Measurements from ENCODE around the gene MAP3K9. TPM values are rescaled to one million over a fixed set of nuclear protein-coding genes. Genes with fewer than 3 reads are reported as not detected.

MAP3K9 gene
- total RNA-seq, 1 experiment from 2014 or later = 3.5 TPM

DNA sequence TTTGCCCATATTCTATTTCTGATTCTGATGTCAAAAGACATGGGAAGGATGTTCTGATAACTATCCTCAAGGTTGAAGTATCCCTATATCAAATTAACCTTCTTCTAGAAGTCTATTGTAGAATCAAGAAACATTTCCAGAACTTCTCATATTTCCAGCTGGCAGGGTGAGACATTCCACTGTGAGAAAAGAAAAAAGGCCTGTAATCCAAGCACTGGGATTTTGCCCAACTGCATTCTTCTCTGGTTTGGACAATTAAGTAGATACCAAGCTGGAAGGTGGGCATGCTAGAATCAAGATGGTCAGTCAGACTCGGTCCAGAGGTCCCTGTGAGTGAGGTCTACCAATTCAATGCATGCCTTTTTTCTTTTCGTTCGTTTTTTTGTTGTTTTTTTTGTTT, 60.9 kb downstream of the MAP3K9 start:
- in situ Hi-C loops (cut with HindIII; ENCODE audit: low pct_unique_long_range_greater_than_20kb, low sequenced_read_pairs) = no loop called here
- no peak for DNase-seq (ENCODE audit: low read depth)

DNA sequence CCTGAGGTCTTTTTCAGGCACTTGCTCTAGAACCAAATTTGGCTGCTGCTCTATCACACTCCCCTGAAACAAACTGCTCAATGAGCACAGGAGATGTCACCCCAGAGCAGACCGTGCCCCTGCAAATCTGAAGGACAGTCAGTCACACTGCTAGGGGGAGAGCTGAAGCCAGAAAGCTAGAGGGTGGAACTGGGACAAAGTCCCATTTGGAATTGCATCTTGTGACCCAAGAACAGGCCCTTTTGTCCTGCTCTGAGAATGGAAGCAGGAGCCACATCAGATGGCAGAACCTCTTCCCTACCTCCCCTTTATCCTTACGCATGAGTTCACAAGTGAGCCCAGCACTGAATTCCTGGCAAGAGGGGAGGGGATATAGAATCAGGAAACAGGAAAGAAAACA, 64.7 kb downstream of the MAP3K9 start:
- in situ Hi-C loops (cut with HindIII; ENCODE audit: low pct_unique_long_range_greater_than_20kb, low sequenced_read_pairs) = no loop called here
- DNase-seq (ENCODE audit: low read depth) = no peak

DNA sequence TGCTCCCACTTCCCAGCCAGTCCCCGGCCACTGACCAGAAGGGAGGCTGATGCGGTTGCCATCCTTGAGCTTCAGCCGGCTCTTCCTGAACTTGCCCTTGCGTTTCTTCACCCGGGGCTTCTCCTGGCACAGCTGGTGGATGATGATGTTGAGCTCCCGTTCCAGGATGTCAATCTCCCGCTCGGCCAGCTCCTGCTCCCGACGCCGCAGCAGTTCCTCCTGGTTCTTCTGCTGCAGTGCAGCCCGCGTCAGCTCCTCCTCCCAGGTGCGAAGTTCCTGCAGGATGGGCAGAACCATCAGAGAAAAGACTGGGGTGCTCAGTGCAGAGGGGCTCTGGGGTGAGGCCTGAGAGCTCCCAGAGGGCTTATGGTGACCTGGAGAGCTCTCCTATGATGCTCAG, 67.0 kb downstream of the MAP3K9 start:
- DNase-seq (ENCODE audit: low read depth) = no peak
- in situ Hi-C loops (cut with HindIII; ENCODE audit: low pct_unique_long_range_greater_than_20kb, low sequenced_read_pairs) = no loop called here

DNA sequence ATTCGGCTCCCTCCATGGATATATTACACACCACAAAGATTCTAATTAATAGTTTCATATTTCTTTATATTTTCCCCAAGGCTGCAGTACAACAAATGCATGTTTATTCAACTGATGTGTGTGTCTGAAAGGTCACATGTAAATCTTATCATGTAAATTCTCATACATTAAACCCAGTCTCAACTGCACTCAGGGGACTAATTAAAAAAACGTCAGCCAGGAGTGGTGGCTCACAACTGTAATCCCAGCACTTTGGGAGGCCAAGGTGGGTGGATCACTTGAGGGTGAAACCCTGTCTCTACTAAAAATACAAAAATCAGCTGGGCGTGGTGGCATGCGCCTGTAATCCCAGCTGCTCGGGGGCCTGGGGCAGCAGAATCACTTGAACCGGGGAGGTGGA, 67.8 kb downstream of the MAP3K9 start:
- DNase-seq (ENCODE audit: low read depth) = no peak
- in situ Hi-C loops (cut with HindIII; ENCODE audit: low pct_unique_long_range_greater_than_20kb, low sequenced_read_pairs) = no loop called here

DNA sequence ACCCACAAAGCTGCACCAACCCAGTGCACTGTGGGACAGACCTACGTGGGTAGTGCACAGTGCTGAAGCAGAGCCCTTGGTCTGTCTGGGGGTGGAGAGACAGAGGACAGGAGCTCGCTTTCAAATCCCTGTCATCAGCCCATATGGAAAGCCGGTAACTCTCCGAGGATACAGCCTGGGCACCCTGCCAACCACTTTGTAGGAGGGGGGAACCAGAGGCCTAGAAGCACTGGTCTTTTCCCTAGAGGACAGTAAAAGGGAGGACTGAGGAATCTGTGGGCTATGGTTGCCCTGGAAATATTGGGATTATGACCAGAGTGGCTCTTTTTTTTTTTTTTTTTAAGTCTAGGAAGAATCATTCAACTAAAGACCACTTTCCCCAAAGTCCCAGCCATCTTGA, 74.3 kb downstream of the MAP3K9 start:
- DNase-seq (ENCODE audit: low read depth) = no peak
- in situ Hi-C loops (cut with HindIII; ENCODE audit: low pct_unique_long_range_greater_than_20kb, low sequenced_read_pairs) = no loop called here

- peak; percentile 19 for DNase-seq (ENCODE audit: low read depth)
- in situ Hi-C loops (cut with HindIII; ENCODE audit: low pct_unique_long_range_greater_than_20kb, low sequenced_read_pairs) = no loop called here
Measured at GRCh38 chr14:70731447-70732239, 77.7 kb downstream of the MAP3K9 start.

DNA sequence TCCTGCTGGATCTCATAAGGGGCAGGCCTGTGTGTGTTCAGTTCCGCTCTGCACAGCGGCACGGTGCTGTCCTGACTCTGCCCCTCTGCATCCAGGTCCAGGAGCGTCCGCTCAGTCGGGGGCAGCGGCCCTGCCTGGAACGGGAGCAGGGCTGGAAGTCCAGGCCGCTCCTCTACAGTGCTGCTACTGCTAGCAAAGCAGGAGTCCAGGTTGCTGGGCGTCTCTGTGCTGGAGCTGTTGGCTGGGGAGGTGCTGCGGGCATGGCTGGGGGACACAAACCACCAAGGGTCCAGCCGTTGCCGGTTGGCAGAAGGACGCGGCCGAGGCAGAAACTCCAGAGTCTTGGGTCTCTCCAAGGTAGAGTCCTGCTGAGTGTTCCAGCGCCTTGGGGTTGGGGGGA, 78.9 kb downstream of the MAP3K9 start:
- no peak for DNase-seq (ENCODE audit: low read depth)
- in situ Hi-C loops (cut with HindIII; ENCODE audit: low pct_unique_long_range_greater_than_20kb, low sequenced_read_pairs) = no loop called here

GRCh38 chr14:70726651-70727375, 82.5 kb downstream of the MAP3K9 start:
- in situ Hi-C loops (cut with HindIII; ENCODE audit: low pct_unique_long_range_greater_than_20kb, low sequenced_read_pairs) = no loop called here
- no peak for DNase-seq (ENCODE audit: low read depth)

- DNase-seq (ENCODE audit: low read depth) = no peak
- in situ Hi-C loops (cut with HindIII; ENCODE audit: low pct_unique_long_range_greater_than_20kb, low sequenced_read_pairs) = no loop called here
Measured at GRCh38 chr14:70724944-70725343, 84.4 kb downstream of the MAP3K9 start.

DNA sequence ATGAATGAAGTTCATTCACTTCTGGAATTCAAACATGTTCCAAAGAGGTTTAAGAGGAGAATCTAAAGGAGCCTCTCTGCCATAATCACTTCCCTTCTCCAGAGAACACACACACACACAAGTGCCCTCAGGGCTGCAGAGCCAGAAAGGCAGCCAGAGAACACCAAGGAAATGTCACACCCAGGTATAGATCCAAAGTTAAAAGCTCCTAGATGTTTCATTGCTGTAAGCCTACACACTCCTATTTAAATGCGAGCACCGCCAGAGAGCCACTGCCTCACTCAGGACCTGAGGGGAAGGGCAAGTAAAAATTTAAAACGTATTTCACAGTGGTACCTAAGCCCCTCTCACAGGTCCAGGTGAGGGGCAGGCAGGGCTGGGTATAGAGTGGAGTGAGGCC, 85.2 kb downstream of the MAP3K9 start:
- DNase-seq (ENCODE audit: low read depth) = no peak
- in situ Hi-C loops (cut with HindIII; ENCODE audit: low pct_unique_long_range_greater_than_20kb, low sequenced_read_pairs) = no loop called here

DNA sequence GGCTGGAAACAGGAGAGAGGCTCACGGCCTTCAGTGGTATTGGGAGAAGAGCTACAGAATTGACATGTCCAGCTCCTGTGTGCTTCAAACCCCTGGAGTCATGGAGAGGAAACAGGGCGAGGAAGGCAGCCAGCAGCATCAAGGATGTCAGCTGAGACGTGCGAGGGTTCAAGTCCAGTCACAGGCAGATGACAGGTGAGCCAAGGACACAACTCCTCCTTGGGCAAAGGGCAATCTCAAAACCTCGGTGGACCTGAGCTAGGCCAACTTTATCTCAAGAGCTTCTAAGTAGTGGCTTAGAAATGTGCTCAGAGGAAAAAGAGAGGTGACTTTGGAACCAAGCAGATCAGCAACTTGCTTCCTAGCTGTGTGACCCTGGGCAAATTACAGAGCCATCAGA, 86.0 kb downstream of the MAP3K9 start:
- in situ Hi-C loops (cut with HindIII; ENCODE audit: low pct_unique_long_range_greater_than_20kb, low sequenced_read_pairs) = no loop called here
- no peak for DNase-seq (ENCODE audit: low read depth)

- in situ Hi-C loops (cut with HindIII; ENCODE audit: low pct_unique_long_range_greater_than_20kb, low sequenced_read_pairs) = no loop called here
- DNase-seq (ENCODE audit: low read depth) = peak; percentile 19
Measured at GRCh38 chr14:70722418-70722817, 86.9 kb downstream of the MAP3K9 start.

GRCh38 chr14:70721542-70721941, 87.8 kb downstream of the MAP3K9 start:
- in situ Hi-C loops (cut with HindIII; ENCODE audit: low pct_unique_long_range_greater_than_20kb, low sequenced_read_pairs) = no loop called here
- DNase-seq (ENCODE audit: low read depth) = no peak

- in situ Hi-C loops (cut with HindIII; ENCODE audit: low pct_unique_long_range_greater_than_20kb, low sequenced_read_pairs) = no loop called here
- no peak for DNase-seq (ENCODE audit: low read depth)
Measured at GRCh38 chr14:70718383-70719118, 90.8 kb downstream of the MAP3K9 start.

DNA sequence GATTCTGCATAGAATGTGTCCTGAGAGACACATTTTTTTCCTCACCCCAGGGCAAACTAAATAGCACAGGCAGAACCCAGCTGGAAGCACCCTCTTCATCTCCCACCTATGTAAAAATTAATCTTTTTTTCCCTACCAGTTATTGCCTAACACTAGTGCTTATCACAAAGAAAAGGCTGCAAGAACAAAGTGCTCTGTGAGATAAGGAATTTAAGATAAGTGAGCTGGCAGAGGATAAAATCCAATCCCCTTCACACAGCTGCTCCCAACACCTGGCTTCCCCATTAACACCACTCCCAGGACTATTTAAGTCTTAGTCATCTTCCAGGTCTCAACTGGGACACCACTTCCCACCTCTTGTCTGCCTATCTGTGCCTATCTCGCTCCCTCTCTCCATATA, 92.4 kb downstream of the MAP3K9 start:
- no peak for DNase-seq (ENCODE audit: low read depth)
- in situ Hi-C loops (cut with HindIII; ENCODE audit: low pct_unique_long_range_greater_than_20kb, low sequenced_read_pairs) = no loop called here

- no peak for DNase-seq (ENCODE audit: low read depth)
- in situ Hi-C loops (cut with HindIII; ENCODE audit: low pct_unique_long_range_greater_than_20kb, low sequenced_read_pairs) = no loop called here
Measured at GRCh38 chr14:70716483-70716882, 92.8 kb downstream of the MAP3K9 start.

DNA sequence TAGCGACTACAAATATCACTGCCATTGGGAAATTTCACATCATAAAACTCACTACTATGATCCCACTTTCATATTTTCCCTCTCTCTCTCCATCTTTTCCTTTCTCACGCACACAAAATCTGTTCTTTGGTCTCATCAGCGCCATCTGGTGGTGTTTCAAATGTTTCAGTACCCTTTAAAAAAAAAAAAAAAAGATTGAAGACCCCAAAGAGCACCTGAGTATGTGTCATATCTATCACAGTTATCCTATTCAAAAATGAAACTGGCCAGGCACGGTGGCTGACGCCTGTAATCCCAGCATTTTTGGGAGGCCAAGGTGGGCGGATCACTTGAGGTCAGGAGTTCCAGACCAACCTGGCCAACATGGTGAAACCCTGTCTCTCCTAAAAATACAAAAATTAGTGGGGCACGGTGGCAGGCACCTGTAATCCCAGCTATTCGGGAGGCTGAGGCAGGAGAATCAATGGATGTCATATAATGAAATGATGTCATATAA, 95.2 kb downstream of the MAP3K9 start:
- in situ Hi-C loops (cut with HindIII; ENCODE audit: low pct_unique_long_range_greater_than_20kb, low sequenced_read_pairs) = no loop called here
- DNase-seq (ENCODE audit: low read depth) = peak; percentile 61

DNA sequence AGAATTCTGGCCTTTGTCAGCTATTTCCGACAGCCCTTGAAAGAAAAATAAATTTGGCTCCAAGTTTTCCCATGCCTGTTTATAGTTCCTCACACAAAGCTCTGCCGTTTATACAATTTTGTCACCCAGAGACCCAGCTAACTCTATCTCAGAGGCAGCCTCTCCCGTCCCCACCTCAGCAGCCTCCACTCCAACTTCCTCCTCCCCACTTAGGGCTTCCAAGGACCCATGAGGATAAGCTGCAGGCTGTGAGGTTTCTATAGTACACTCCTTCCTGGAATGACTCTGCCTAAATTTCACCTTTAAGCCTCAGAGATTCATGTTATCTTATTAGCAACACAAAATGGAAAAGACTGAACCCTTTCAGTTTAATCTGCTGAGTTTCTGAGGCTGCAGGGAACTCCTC, 95.8 kb downstream of the MAP3K9 start:
- DNase-seq (ENCODE audit: low read depth) = no peak
- in situ Hi-C loops (cut with HindIII; ENCODE audit: low pct_unique_long_range_greater_than_20kb, low sequenced_read_pairs) = no loop called here

GRCh38 chr14:70713096-70713495, 96.2 kb downstream of the MAP3K9 start:
- in situ Hi-C loops (cut with HindIII; ENCODE audit: low pct_unique_long_range_greater_than_20kb, low sequenced_read_pairs) = no loop called here

More at GRCh38 chr14:70713096-70713495, 96.2 kb downstream of the MAP3K9 start:
- DNase-seq (ENCODE audit: low read depth) = no peak

Data from Caki2 (cell line).